ENCODE results near the gene PRR20B.
"Not testable (repeated sequence)": the region's sequence is repeated elsewhere in the genome, so short reads cannot be mapped to it uniquely, and the experiment has no call there.

Gene PRR20B

DNA sequence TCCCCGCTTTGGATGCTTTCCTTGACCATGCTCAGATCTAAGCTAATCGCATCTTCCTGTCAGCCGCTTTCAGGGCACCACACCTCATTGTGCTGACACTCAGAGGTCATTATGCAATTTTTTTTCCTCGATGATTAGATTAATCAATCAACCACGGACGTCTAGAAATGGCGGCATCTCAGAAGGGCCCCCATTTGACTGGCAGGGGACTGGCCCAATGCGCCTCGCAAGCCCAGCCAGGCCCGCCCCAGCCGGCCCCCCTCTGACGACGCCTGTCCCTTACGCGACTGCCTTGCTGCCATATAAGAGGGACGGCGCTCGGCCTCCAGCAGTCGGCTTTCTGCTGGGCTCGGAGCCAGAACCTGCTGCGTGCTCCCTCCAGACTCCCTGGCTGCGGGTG, at the start of gene PRR20B:
PRR20B (plus strand) TSS at position 301 of the 400 bp plus-strand sequence. CDS start 387 bp downstream, outside the sequence.
- H3K9ac ChIP-seq (ENCODE audit: low read length); H3K27ac ChIP-seq (ENCODE audit: low read length); H3K36me3 ChIP-seq (replicated peaks; ENCODE audit: low read depth, low read length); H3K4me1 ChIP-seq (ENCODE audit: low read length); H3K27me3 ChIP-seq (ENCODE audit: low read depth, low read length); H2AFZ ChIP-seq (ENCODE audit: low read depth, low read length); H4K20me1 ChIP-seq (ENCODE audit: insufficient read depth, low read length); H3K9me3 ChIP-seq (ENCODE audit: insufficient read depth, low read length); H3K4me2 ChIP-seq (ENCODE audit: low read length); H3K4me3 ChIP-seq (ENCODE audit: low read length); H3K79me2 ChIP-seq (ENCODE audit: low read length): not testable (repeated sequence)

- H3K4me2 ChIP-seq (ENCODE audit: low read length): no peak overlapping the region
- no peak overlapping the region for H3K27ac ChIP-seq (ENCODE audit: low read length)
- no peaks in the 10 kb centered on the region for H3K36me3 ChIP-seq (replicated peaks; ENCODE audit: low read depth, low read length)
- no peak overlapping the region for H2AFZ ChIP-seq (ENCODE audit: low read depth, low read length)
- H3K4me3 ChIP-seq (ENCODE audit: low read length): no peak overlapping the region
- H4K20me1 ChIP-seq (ENCODE audit: insufficient read depth, low read length): no peaks in the 10 kb centered on the region
- no peaks in the 10 kb centered on the region for H3K4me1 ChIP-seq (ENCODE audit: low read length)
- TF ChIP-seq EZH2phosphoT487 (IDR thresholded peaks at IDR 0.05; ENCODE audit: low read depth) (no peak), CTCF (IDR thresholded peaks at IDR 0.05; ENCODE audit: low read depth, low read length) (no peak)
- H3K9ac ChIP-seq (ENCODE audit: low read length): no peak overlapping the region
- no peaks in the 10 kb centered on the region for H3K27me3 ChIP-seq (ENCODE audit: low read depth, low read length)
- H3K79me2 ChIP-seq (ENCODE audit: low read length): no peaks in the 10 kb centered on the region
- H3K9me3 ChIP-seq (ENCODE audit: insufficient read depth, low read length): no peaks in the 10 kb centered on the region
Observed at GRCh38 chr13:57114945-57115344, 32.3 kb upstream of the PRR20B start.

DNA sequence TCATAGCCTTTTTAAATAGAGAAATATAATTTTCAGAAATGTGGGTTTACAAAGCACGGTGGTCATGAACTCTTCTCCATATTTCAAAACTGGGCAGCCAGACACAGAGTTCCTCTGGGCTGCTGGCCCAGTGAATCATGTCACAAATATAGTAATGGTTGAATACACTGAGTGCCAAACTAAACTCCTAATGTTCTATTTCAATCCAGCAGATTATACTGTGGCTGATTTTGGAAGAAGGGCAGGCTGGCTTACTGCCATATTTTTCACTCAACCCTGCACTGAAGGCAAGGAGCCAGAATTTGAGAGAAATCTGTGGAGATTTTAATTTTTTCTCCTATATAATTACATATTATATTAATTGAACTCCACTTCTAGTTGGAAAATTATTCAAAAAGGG, 23.6 kb upstream of the PRR20B start:
- Histone ChIP-seq H3K4me2 (ENCODE audit: low read length) (no peak overlapping the region), H3K27ac (ENCODE audit: low read length) (no peak overlapping the region), H3K27me3 (ENCODE audit: low read depth, low read length) (no peaks in the 10 kb centered on the region), H3K4me3 (ENCODE audit: low read length) (no peak overlapping the region), H4K20me1 (ENCODE audit: insufficient read depth, low read length) (no peaks in the 10 kb centered on the region), H3K4me1 (ENCODE audit: low read length) (no peaks in the 10 kb centered on the region), H2AFZ (ENCODE audit: low read depth, low read length) (no peak overlapping the region), H3K9me3 (ENCODE audit: insufficient read depth, low read length) (no peaks in the 10 kb centered on the region), H3K9ac (ENCODE audit: low read length) (no peak overlapping the region), H3K36me3 (replicated peaks; ENCODE audit: low read depth, low read length) (no peaks in the 10 kb centered on the region), H3K79me2 (ENCODE audit: low read length) (no peaks in the 10 kb centered on the region)
- TF ChIP-seq CTCF (IDR thresholded peaks at IDR 0.05; ENCODE audit: low read depth, low read length) (no peak), EZH2phosphoT487 (IDR thresholded peaks at IDR 0.05; ENCODE audit: low read depth) (no peak)

- Histone ChIP-seq H3K4me2 (ENCODE audit: low read length) (no peak overlapping the region), H3K4me3 (ENCODE audit: low read length) (no peak overlapping the region), H3K4me1 (ENCODE audit: low read length) (no peaks in the 10 kb centered on the region)
Observed at GRCh38 chr13:57128909-57129308, 18.4 kb upstream of the PRR20B start.

More at GRCh38 chr13:57128909-57129308, 18.4 kb upstream of the PRR20B start:
- no peak overlapping the region for H2AFZ ChIP-seq (ENCODE audit: low read depth, low read length)
- no peak overlapping the region for H3K9ac ChIP-seq (ENCODE audit: low read length)
- no peaks in the 10 kb centered on the region for H3K79me2 ChIP-seq (ENCODE audit: low read length)
- no peak overlapping the region for H3K27ac ChIP-seq (ENCODE audit: low read length)
- no peaks in the 10 kb centered on the region for H3K27me3 ChIP-seq (ENCODE audit: low read depth, low read length)
- TF ChIP-seq EZH2phosphoT487 (IDR thresholded peaks at IDR 0.05; ENCODE audit: low read depth) (no peak), CTCF (IDR thresholded peaks at IDR 0.05; ENCODE audit: low read depth, low read length) (no peak)
- no peaks in the 10 kb centered on the region for H3K9me3 ChIP-seq (ENCODE audit: insufficient read depth, low read length)
- no peaks in the 10 kb centered on the region for H3K36me3 ChIP-seq (replicated peaks; ENCODE audit: low read depth, low read length)
- H4K20me1 ChIP-seq (ENCODE audit: insufficient read depth, low read length): no peaks in the 10 kb centered on the region

Data from OCI-LY3 (cell line).